NCI-H2107 treated with DMSO at 0.1 percent for 48 hours (cell line): Measurements from ENCODE around the gene NPB.

Experiments
- DNase-seq: peaks from one replicate; lab custom pipeline; 2025; ENCODE audit not compliant: unreplicated experiment; lab: John Stamatoyannopoulos, UW

NPB gene

DNA sequence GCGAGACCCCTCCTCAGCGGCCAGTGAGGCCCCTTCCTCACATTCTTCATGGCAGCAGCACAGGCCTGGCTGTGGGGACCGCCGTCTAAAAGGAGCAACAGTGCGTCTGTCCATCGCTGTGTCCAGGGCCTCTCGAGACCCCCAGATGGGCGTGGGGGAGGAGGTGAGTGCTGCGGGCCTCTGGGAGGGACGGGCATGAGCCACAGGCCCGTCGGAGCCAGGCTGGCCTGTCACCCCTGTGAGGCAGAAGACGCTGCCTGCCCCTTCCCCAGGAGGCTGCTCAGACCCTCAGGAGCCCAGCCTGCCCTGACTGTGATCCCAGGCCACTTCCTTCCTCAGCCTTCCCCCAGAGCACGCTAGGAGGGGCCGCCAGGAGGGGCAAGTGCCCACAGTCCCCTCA, 37.2 kb downstream of the NPB start:
- DNase-seq, result no peak

DNA sequence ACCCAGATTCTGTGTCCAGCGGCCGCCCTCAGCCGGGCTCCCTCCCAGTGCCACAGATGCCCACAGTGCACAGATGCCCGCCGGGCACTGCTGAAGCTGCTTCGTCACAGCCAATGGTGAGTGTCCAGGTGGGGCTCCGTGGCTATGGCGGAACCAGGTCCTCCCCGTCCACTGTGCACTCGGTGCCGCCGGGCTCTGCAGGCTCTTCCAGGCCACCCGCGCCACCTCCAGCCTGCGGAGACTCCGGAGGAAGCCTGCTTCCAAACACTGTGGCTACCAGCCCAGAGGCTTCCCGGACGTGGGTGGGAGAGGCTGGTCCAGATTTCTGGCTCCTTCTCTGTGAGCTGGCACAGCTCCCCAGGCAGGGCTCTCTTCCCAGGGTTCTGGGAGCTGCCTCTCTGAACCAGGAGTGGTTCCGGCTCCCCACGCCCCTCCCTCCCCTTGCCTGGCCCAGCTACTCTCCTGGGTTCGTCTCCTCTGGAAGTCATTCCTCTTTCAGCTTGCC, 37.9 kb downstream of the NPB start:
- DNase-seq, result no peak

DNA sequence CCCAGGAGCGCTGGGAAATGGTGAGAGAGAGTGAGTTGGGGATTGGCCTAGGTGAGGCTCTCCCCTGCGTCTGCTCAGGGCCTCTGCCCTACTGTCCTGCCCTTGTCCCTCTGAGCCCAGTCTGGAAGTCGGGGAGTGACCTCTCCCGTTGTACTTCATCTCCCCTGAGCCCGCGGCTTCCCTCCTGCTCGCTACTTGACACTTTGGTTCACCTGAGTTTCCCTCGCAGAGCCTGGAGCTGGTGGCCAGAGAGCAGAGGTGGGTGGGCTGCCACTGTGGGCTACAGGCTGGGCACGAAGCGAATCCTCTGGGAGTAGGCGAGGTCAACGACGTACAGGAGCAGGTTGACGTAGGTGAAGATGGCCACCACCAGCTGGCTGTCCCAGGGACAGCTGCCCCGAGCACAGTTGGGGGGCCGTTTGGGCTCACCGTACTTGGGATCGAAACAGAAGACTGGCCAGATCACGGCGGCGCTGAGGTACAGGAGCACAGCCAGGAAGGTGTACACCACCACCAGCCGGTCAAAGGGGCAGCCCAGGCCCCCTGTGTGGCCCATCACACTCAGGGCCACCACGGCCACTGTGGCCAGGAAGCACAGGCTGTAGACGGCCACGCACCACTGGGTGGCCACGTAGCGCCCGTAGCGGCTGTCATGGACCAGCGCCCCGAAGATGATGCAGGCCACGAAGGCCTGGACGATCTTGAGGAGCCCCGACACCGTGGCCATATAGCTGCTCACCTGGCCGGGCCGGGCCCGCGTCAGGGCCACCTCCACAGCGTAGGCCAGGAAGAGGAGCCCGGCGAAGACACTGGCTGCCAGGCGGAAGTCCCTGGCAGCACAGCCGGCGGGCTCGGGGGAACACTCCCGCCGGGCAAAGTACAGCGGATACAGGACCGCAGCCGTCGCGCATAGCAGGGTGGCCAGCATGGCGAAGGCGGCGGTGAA, 38.8 kb downstream of the NPB start:
- no peak for DNase-seq

GRCh38 chr17:81941484-81942166, 39.6 kb downstream of the NPB start:
- DNase-seq, result peak; percentile 41

DNA sequence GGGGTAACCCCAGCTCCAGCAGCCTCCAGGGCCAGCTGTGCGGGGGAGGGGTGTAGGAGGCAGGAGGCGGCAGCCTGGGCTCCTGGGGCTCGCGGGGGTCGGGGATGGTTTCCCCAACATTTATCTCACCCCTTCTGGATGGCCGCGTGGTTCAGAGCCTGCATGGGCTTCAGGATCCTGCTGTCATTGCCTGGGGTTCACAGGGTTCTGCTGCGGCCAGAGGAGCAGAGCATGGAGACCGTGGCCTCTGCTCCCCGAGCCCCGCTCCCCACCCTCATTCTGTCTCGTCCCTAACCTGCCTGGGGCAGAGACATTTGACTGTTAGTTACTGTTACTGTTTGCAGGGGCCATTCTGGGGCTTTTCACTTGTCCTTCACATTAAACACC, 40.1 kb downstream of the NPB start:
- no peak for DNase-seq

DNA sequence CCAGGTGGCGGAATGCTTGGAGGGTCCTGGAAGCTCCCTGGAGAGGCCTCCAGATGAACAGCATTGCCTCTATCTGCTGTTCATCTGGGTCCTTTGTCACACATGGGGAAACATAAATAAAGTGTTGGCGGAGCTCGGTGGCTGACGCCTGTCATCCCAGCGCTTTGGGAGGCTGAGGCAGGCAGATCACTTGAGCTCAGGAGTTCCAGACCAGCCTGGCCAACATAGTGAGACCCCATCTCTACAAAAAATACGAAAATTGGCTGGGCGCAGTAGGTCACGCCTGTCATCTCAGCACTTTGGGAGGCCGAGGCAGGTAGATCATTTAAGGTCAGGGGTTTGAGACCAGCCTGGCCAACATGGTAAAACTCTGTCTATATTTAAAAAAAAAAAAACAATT, 42.8 kb downstream of the NPB start:
- DNase-seq, result no peak

- no peak for DNase-seq
These were observed 45.2 kb downstream of the NPB start, which contains the start of gene MYADML2 for GRCh38 chr17:81947189-81947588. MYADML2 (minus strand) TSS chr17:81947233; CDS start chr17:81941741, 5,492 bp downstream.

DNA sequence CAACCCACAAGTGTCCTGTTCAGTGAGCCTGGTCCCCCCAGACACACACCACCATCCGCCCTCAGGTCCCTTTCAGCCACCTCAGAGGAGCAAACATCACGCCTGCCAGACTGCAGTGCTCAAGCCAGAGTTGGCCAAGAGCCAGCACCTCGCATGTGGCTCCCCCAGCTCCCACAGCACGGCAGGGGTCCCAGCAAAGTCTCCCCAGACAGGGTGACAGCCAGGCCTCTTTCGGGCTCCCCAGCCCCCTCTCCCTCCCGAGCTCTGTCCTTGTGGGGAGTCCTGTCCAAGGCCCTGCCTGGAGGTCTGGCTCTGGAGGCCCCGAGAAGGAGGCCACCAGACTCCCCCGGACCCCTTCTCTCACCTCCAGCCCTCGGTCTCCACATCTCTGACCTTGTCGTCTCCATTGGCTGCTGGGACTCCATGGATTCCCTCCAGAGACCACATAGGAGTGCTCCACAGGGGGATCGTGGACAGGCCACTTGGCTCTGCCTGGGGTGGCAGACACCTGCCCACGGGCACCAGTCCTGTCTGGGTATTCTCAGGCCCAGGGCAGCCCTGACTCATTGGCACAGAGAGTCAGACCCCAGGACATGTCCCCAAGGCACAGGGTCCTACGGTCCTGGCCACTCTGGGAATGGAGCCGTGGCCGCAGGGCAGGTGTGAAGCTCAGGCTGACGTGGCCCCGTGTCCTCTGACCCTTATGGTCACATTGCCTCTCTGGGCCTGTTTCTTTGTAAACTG, 46.8 kb downstream of the NPB start:
- no peak for DNase-seq

GRCh38 chr17:81950501-81950900, 48.5 kb downstream of the NPB start:
- DNase-seq, result no peak

GRCh38 chr17:81951785-81952684, 50.0 kb downstream of the NPB start:
- DNase-seq, result no peak
